HepG2 (cell line): ENCODE data around the gene ZNF786. TPM values are rescaled to one million over a fixed set of nuclear protein-coding genes. Genes with fewer than 3 reads are reported as not detected.

Experiments
- ATAC-seq: fragments of 200-7000 bp; cut with Tn5 transposase; 3 replicates; pipeline ENCODE4 v1.9.1; 2020; ENCODE audit warnings: mild to moderate bottlenecking, moderate library complexity
- BruUV-seq: library from RNA; stranded (reverse); fragments of 400-500 nt; replicated peaks from 2 replicates; lab custom pipeline; 2021; lab: Mats Ljungman, UMichigan
- CTCF ChIA-PET: fragments of 300-600 bp; formaldehyde crosslinking; extraction: SDS; loops from one replicate; lab custom pipeline; 2021; ENCODE audit warnings: low total read pairs, inconsistent platforms, low intra/inter-chr PET ratio; lab: Yijun Ruan, JAX
- POLR2A ChIA-PET: fragments of 350-600 bp; sonication (Branson Sonifier 250); formaldehyde crosslinking; loops from one replicate; lab custom pipeline; 2020; ENCODE audit warnings: antibody characterized with exemption, inconsistent platforms; lab: Yijun Ruan, JAX
- DNase-seq: peaks from one replicate; pipeline ENCODE4 v3.0.0-alpha.2; 2015; ENCODE audit warnings: low spot score
- FAIRE-seq: peaks from 3 replicates; lab custom pipeline; 2011; peaks lifted over from hg19 to GRCh38; lab: Jason Lieb, UNC
- H2AFZ ChIP-seq: one replicate; pipeline ENCODE4 v1.6.1; 2011; ENCODE audit warnings: low read length, inconsistent platforms
- H3K27ac ChIP-seq: fragments of 300-600 bp; 3 replicates; pipeline ENCODE4 v1.8.0; 2011; ENCODE audit warnings: mixed run types, mild to moderate bottlenecking, mixed read lengths, low read length, inconsistent platforms; ENCODE audit not compliant: insufficient read depth; ENCODE audit errors: extremely low read length
- H3K27me3 ChIP-seq, 2 experiments: fragments of 200-600 bp in 1 of 2; 2 replicates in 1 of 2; 3 replicates in 1 of 2; pipeline versions ENCODE4 v1.6.0 to v1.8.0; 2011; ENCODE audit warnings: low read length in 2 of 2, mild to moderate bottlenecking in 2 of 2, moderate library complexity in 2 of 2, inconsistent platforms in 1 of 2; ENCODE audit not compliant: insufficient read depth in 2 of 2, control insufficient read depth in 1 of 2
- H3K36me3 ChIP-seq, 2 experiments: fragments of 200-600 bp in 1 of 2; replicated peaks in 1 of 2; 2 replicates in 1 of 2; 3 replicates in 1 of 2; pipeline versions ENCODE4 v1.5.1 to v1.8.0; 2011; ENCODE audit warnings: low read length in 2 of 2, inconsistent platforms in 1 of 2; ENCODE audit not compliant: insufficient read depth in 2 of 2, control insufficient read depth in 1 of 2
- H3K4me1 ChIP-seq: 2 replicates; pipeline ENCODE4 v1.5.1; 2012; ENCODE audit warnings: low read length, inconsistent platforms; ENCODE audit not compliant: insufficient read depth
- H3K4me2 ChIP-seq: 2 replicates; pipeline ENCODE4 v1.6.0; 2011; ENCODE audit warnings: low read depth, low read length, inconsistent platforms
- H3K4me3 ChIP-seq, 3 experiments: fragments of 200-600 bp in 1 of 3; sonication (generic), shearing (Covaris generic) in 1 of 3; replicated peaks in 1 of 3; 2 replicates each; pipeline ENCODE4 v1.5.1; 2011 to 2016; ENCODE audit warnings: low read length in 3 of 3, inconsistent platforms in 2 of 3, low read depth in 2 of 3, mild to moderate bottlenecking in 2 of 3, control low read depth in 1 of 3, mixed read lengths in 1 of 3; ENCODE audit not compliant: insufficient read depth in 1 of 3
- H3K79me2 ChIP-seq: one replicate; pipeline ENCODE4 v1.6.1; 2011; ENCODE audit warnings: low read length, inconsistent platforms; ENCODE audit not compliant: insufficient read depth
- H3K9ac ChIP-seq: 2 replicates; pipeline ENCODE4 v1.6.0; 2011; ENCODE audit warnings: mild to moderate bottlenecking, low read depth, low read length, inconsistent platforms; ENCODE audit not compliant: insufficient read depth
- H3K9me3 ChIP-seq: 2 replicates; pipeline ENCODE4 v1.5.1; 2012; ENCODE audit warnings: mild to moderate bottlenecking, low read length
- H4K20me1 ChIP-seq: 2 replicates; pipeline ENCODE4 v1.6.0; 2011; ENCODE audit warnings: inconsistent platforms, mild to moderate bottlenecking, low read length, moderate library complexity; ENCODE audit not compliant: insufficient read depth
- HNRNPLL ChIP-seq: fragments of 200-400 bp; formaldehyde crosslinking; IDR thresholded peaks from 2 replicates; pipeline ENCODE4 v1.6.1; 2017; ENCODE audit warnings: mild to moderate bottlenecking, low read depth, low read length; ENCODE audit not compliant: poor library complexity, severe bottlenecking
- MAFG ChIP-seq: sonication (generic); formaldehyde crosslinking; IDR thresholded peaks from 2 replicates; pipeline ENCODE4 v1.5.1; 2020; ENCODE audit warnings: mild to moderate bottlenecking, missing genetic modification reagents
- NFKB2 ChIP-seq: sonication (generic); formaldehyde crosslinking; IDR thresholded peaks from 2 replicates; pipeline ENCODE4 v1.4.0; 2020; ENCODE audit warnings: missing genetic modification reagents, borderline replicate concordance
- POLR2G ChIP-seq: fragments of 200-400 bp; formaldehyde crosslinking; IDR thresholded peaks from 2 replicates; pipeline ENCODE4 v1.6.1; 2018; ENCODE audit warnings: mild to moderate bottlenecking, low read depth, low read length, moderate library complexity
- SP4 ChIP-seq: sonication (generic); formaldehyde crosslinking; IDR thresholded peaks from 2 replicates; pipeline ENCODE4 v1.8.1; 2023; ENCODE audit warnings: mild to moderate bottlenecking, missing genetic modification reagents
- ZSCAN20 ChIP-seq: sonication (generic); formaldehyde crosslinking; IDR thresholded peaks from 2 replicates; pipeline ENCODE4 v1.4.0; 2020; ENCODE audit warnings: missing genetic modification reagents, mild to moderate bottlenecking, borderline replicate concordance
- WGBS: methylation state at CpG from one replicate; pipeline ENCODE4 v1.1.6; 2017; ENCODE audit warnings: low lambda C conversion rate; 5-methylcytosine and 5-hydroxymethylcytosine counted together
- in situ Hi-C: cut with HindIII; loops from 2 replicates; pipeline ENCODE4 v1.10.0; 2017; ENCODE audit warnings: low pct_unique_long_range_greater_than_20kb; ENCODE audit not compliant: extremely low pct_ligation_motif_present
- intact Hi-C: fragments of 100-400 bp; cut with micrococcal nuclease; formaldehyde crosslinking; loops from one replicate; pipeline ENCODE4 v1.10.0; 2022; ENCODE audit not compliant: unreplicated experiment
- polyA plus RNA-seq, 8 experiments: library from polyadenylated mRNA; depleted of rRNA in 3 of 8; stranded (reverse) in 7 of 8; unstranded in 1 of 8; fragments of >200 nt; fragmentation: Illumina TruSeq in 4 of 8; extraction: Trizol in 4 of 8; gene quantifications; 2 replicates each; pipeline versions ENCODE4 v1.2.1 to v1.2.3, GENCODE V29; 2011 to 2016; ENCODE audit warnings: low read depth in 4 of 8, missing spikeins in 1 of 8, mixed read lengths in 1 of 8; ENCODE audit not compliant: insufficient read depth in 1 of 8
- total RNA-seq, 5 experiments: library from RNA; depleted of rRNA; stranded (reverse); fragments of >200 nt; fragmentation: Illumina TruSeq; extraction: Trizol; gene quantifications; 2 replicates each; pipeline ENCODE4 v1.2.3, GENCODE V29; 2016; ENCODE audit warnings: low read depth in 1 of 5
- TF ChIP-seq, protein P1 (sequence below): sonication (generic); formaldehyde crosslinking; IDR thresholded peaks from 2 replicates; pipeline ENCODE4 v1.5.1; 2020; ENCODE audit warnings: missing genetic modification reagents, mild to moderate bottlenecking, borderline replicate concordance
- TF ChIP-seq, protein P2 (sequence below): sonication (generic); formaldehyde crosslinking; IDR thresholded peaks from 2 replicates; pipeline ENCODE4 v1.4.0; 2020; ENCODE audit warnings: missing genetic modification reagents
- TF ChIP-seq, protein P3 (sequence below): sonication (generic); formaldehyde crosslinking; IDR thresholded peaks from 2 replicates; pipeline ENCODE4 v1.8.1; 2023; ENCODE audit warnings: missing genetic modification reagents, inconsistent platforms, borderline replicate concordance

The ZNF786 gene
- total and polyA plus RNA-seq, 2 of the 13 experiments (the other 11 are each of a cell fraction or from before 2014, with no cell fraction given) = 2.0 to 4.0 TPM

DNA sequence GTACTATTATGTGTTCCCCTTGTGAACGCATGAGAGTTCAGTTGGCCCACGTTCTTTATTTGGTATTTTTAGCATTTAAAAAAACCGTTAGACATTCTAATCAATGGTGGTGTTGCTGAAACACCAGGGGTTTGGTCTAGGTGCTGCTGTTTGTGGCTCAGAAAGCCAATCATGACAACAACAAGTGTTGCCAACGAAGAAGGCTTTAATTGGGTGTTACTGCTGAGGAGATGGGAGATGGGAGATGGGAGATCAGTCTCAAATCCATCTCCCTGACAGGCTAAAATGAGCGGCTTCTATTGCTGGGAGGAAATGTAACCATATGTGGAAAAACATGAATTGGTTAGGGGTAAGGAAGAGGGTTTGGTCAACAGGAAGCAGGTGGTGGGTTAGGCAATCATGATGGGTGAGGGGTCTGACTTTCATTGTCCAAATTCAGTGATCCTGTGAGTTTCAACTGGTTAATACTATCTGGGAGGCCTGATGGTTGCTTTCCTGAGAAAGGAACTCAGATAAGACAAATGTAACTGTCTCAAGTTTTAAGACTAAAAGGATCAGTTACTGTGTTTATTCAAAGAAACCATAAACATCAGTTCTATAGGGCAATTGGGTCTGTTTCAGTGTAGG lies 40.2 kb upstream of the ZNF786 start:
- Histone ChIP-seq H3K4me3 (no peak overlapping the region), H3K79me2 (peaks cover 13% of the 10 kb centered on the region), H3K9ac (no peak overlapping the region), H3K4me1 (peaks cover 10% of the 10 kb centered on the region), H3K9me3 (peaks cover 13% of the 10 kb centered on the region), H3K27ac (no peak overlapping the region), H3K27me3 (no peaks in the 10 kb centered on the region; a peak in 2 of 5 replicates), H4K20me1 (no peaks in the 10 kb centered on the region), H3K4me2 (no peak overlapping the region), H3K36me3 (peaks cover 0 to 19% of the 10 kb centered on the region in 2 experiments; a peak in 2 of 5 replicates), H2AFZ (no peak overlapping the region)
- in situ Hi-C loops = no loop called here
- WGBS = 100% methylated on average over 5 of the region's 5 CpGs
- CTCF ChIA-PET = no interaction called here
- TF ChIP-seq MAFG (CRISPR knock-in tag) = no peak
- DNase-seq (no peak), FAIRE-seq (no peak), ATAC-seq (no peak)
- intact Hi-C loops = no loop called here
- BruUV-seq = TSS peak; percentile 10
- POLR2A ChIA-PET = no interaction called here

DNA sequence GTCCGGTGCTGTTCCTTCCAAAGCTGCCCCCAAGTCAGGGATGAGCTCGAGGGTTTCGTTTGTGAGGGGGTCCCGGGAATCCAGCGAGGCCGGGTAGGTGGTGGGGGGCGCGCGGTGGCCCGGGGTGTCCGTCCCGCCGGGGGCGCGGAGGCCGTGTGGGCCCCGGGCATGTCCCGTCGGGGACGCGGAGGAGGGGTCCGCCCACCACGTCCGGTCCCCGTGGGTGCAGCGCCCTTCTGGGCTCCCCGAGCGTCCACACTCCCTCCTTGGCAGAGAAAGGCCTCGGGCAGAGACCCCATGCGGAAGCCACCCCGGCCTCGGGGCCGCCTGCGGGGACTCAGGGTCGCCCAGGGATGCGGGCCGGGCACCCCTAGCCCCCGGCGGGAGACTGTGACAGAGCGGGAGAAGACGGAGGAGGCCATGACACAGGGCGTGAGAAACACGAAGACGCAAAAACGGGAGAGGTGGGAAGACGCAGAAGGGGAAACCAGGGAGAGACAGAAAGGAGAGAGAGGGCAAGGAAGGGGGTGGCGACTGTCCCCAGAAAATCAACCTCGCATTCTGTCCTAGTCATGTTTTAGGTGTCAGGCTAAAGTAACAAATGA lies 36.2 kb upstream of the ZNF786 start:
- Histone ChIP-seq H3K79me2 (peaks cover 22% of the 10 kb centered on the region), H3K27me3 (no peaks in the 10 kb centered on the region; a peak in 2 of 5 replicates), H3K9ac (peak overlapping the region; percentile 98), H3K27ac (peak overlapping the region; percentile 86), H3K4me1 (peaks cover 18% of the 10 kb centered on the region), H3K36me3 (peaks cover 0 to 15% of the 10 kb centered on the region in 2 experiments; a peak in 2 of 5 replicates), H3K9me3 (peaks cover 13% of the 10 kb centered on the region), H2AFZ (no peak overlapping the region), H3K4me2 (peak overlapping the region; percentile 77), H4K20me1 (no peaks in the 10 kb centered on the region), H3K4me3 (peak overlapping the region; percentile 81 to 98 (median 92))
- CTCF ChIA-PET = interaction anchor here (3.2 to 3.5 kb wide), 2 partner anchors 20 to 36 kb away, joined by 15 to 26 read pairs; partner anchors contain the start of genes ZNF398 and ZNF786
- intact Hi-C loops (loop anchor here (1.0 kb wide), 2 partner anchors 22 to 36 kb away; partner anchors contain the start of gene ZNF786), in situ Hi-C loops (no loop called here)
- DNase-seq (no peak), ATAC-seq (peak; percentile 71), FAIRE-seq (no peak)
- WGBS = under 1% methylated on average over 21 of the region's 48 CpGs
- POLR2A ChIA-PET = interaction anchor here (1.0 to 2.8 kb wide), 3 partner anchors 21 to 69 kb away, joined by 3 to 42 read pairs (median 3); partner anchors contain the start of genes ZNF282 and ZNF398
- BruUV-seq = TSS peak; percentile 66
- TF ChIP-seq HNRNPLL (no peak), POLR2G (peak; percentile 19; the same call in 1 of the 2 replicates), ZSCAN20 (no peak), NFKB2 (no peak), SP4 (peak; percentile 0; the same call in 1 of the 2 replicates)
- TF ChIP-seq, protein P1, sequence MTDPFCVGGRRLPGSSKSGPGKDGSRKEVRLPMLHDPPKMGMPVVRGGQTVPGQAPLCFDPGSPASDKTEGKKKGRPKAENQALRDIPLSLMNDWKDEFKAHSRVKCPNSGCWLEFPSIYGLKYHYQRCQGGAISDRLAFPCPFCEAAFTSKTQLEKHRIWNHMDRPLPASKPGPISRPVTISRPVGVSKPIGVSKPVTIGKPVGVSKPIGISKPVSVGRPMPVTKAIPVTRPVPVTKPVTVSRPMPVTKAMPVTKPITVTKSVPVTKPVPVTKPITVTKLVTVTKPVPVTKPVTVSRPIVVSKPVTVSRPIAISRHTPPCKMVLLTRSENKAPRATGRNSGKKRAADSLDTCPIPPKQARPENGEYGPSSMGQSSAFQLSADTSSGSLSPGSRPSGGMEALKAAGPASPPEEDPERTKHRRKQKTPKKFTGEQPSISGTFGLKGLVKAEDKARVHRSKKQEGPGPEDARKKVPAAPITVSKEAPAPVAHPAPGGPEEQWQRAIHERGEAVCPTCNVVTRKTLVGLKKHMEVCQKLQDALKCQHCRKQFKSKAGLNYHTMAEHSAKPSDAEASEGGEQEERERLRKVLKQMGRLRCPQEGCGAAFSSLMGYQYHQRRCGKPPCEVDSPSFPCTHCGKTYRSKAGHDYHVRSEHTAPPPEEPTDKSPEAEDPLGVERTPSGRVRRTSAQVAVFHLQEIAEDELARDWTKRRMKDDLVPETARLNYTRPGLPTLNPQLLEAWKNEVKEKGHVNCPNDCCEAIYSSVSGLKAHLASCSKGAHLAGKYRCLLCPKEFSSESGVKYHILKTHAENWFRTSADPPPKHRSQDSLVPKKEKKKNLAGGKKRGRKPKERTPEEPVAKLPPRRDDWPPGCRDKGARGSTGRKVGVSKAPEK (CRISPR knock-in tag) = no peak
- TF ChIP-seq, protein P2, sequence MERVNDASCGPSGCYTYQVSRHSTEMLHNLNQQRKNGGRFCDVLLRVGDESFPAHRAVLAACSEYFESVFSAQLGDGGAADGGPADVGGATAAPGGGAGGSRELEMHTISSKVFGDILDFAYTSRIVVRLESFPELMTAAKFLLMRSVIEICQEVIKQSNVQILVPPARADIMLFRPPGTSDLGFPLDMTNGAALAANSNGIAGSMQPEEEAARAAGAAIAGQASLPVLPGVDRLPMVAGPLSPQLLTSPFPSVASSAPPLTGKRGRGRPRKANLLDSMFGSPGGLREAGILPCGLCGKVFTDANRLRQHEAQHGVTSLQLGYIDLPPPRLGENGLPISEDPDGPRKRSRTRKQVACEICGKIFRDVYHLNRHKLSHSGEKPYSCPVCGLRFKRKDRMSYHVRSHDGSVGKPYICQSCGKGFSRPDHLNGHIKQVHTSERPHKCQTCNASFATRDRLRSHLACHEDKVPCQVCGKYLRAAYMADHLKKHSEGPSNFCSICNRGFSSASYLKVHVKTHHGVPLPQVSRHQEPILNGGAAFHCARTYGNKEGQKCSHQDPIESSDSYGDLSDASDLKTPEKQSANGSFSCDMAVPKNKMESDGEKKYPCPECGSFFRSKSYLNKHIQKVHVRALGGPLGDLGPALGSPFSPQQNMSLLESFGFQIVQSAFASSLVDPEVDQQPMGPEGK (CRISPR knock-in tag) = no peak
- TF ChIP-seq, protein P3, sequence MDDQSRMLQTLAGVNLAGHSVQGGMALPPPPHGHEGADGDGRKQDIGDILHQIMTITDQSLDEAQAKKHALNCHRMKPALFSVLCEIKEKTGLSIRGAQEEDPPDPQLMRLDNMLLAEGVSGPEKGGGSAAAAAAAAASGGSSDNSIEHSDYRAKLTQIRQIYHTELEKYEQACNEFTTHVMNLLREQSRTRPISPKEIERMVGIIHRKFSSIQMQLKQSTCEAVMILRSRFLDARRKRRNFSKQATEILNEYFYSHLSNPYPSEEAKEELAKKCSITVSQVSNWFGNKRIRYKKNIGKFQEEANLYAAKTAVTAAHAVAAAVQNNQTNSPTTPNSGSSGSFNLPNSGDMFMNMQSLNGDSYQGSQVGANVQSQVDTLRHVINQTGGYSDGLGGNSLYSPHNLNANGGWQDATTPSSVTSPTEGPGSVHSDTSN (CRISPR knock-in tag) = no peak
